PFSK-1 (cell line): ENCODE data around the gene LOXHD1.

ENCODE experiments used
- FOXP2 ChIP-seq: optimal IDR thresholded peaks from 2 replicates; pipeline ENCODE3; 2011; ENCODE audit warnings: borderline replicate concordance, control low read depth, inconsistent platforms; ENCODE audit not compliant: insufficient read depth; ENCODE audit errors: extremely low read length, extremely low read depth
- POLR2AphosphoS5 ChIP-seq: IDR thresholded peaks from 2 replicates; pipeline ENCODE4 v1.6.1; 2012; ENCODE audit warnings: low read depth, mild to moderate bottlenecking, control low read depth, low read length, moderate library complexity
- REST ChIP-seq, 2 experiments: IDR thresholded peaks; 2 replicates each; pipeline versions ENCODE4 v1.6.1 to v1.8.0; 2011 to 2012; ENCODE audit warnings: low read depth in 2 of 2, low read length in 2 of 2, control low read depth in 1 of 2, inconsistent platforms in 1 of 2, mild to moderate bottlenecking in 1 of 2, moderate library complexity in 1 of 2; ENCODE audit not compliant: insufficient read depth in 1 of 2
- SIN3A ChIP-seq: IDR thresholded peaks from 2 replicates; pipeline ENCODE4 v1.6.1; 2012; ENCODE audit warnings: mild to moderate bottlenecking, low read length, moderate library complexity, borderline replicate concordance; ENCODE audit not compliant: insufficient read depth
- TAF1 ChIP-seq: IDR thresholded peaks from 2 replicates; pipeline ENCODE4 v1.6.1; 2012; ENCODE audit warnings: low read length, control low read depth, borderline replicate concordance; ENCODE audit not compliant: insufficient read depth

The LOXHD1 gene

GRCh38 chr18:46574743-46575115, 82.3 kb downstream of the LOXHD1 start:
- TF ChIP-seq REST (IDR thresholded peaks at IDR 0.05; ENCODE audit: insufficient read depth in 1 of 2, low read depth in 2 of 2, low read length in 2 of 2): no peak
- TF ChIP-seq FOXP2: no peak
- TF ChIP-seq POLR2AphosphoS5: no peak
- TF ChIP-seq TAF1: no peak
- TF ChIP-seq SIN3A: no peak

- TF ChIP-seq POLR2AphosphoS5: no peak
Observed at GRCh38 chr18:46574000-46574742, 82.8 kb downstream of the LOXHD1 start.

- TF ChIP-seq REST (IDR thresholded peaks at IDR 0.05; ENCODE audit: insufficient read depth in 1 of 2, low read depth in 2 of 2, low read length in 2 of 2) (no peak), TAF1 (no peak), SIN3A (no peak), FOXP2 (no peak), POLR2AphosphoS5 (no peak)
Observed at GRCh38 chr18:46573156-46573555, 83.9 kb downstream of the LOXHD1 start.

GRCh38 chr18:46571756-46572155, 85.3 kb downstream of the LOXHD1 start:
- TF ChIP-seq SIN3A (no peak), FOXP2 (no peak), POLR2AphosphoS5 (no peak), REST (IDR thresholded peaks at IDR 0.05; ENCODE audit: insufficient read depth in 1 of 2, low read depth in 2 of 2, low read length in 2 of 2) (no peak), TAF1 (no peak)

GRCh38 chr18:46570666-46571065, 86.4 kb downstream of the LOXHD1 start:
- no peak for TF ChIP-seq REST (IDR thresholded peaks at IDR 0.05; ENCODE audit: insufficient read depth in 1 of 2, low read depth in 2 of 2, low read length in 2 of 2)
- TF ChIP-seq TAF1: no peak
- no peak for TF ChIP-seq FOXP2
- TF ChIP-seq POLR2AphosphoS5: no peak
- TF ChIP-seq SIN3A: no peak
